Vagina (tissue), 2 donors: Measurements from ENCODE around the gene TERT. TPM values are rescaled to one million over a fixed set of nuclear protein-coding genes. Genes with fewer than 3 reads are reported as not detected.

Source experiments
- DNase-seq, 2 donors: peaks; one replicate each; pipeline ENCODE4 v3.0.0-alpha.2; 2017; ENCODE audit errors: extremely low spot score in 2 of 2
- H3K27ac ChIP-seq: fragments of 200-600 bp; sonication (generic); one replicate; pipeline ENCODE4 v1.5.1; 2019
- H3K27me3 ChIP-seq: fragments of 200-600 bp; sonication (generic); one replicate; pipeline ENCODE4 v1.5.1; 2019
- H3K36me3 ChIP-seq, 2 donors: fragments of 200-600 bp; sonication (generic); one replicate each; pipeline ENCODE4 v1.5.1; 2017 to 2019
- H3K4me1 ChIP-seq: fragments of 200-600 bp; sonication (generic); one replicate; pipeline ENCODE4 v1.5.1; 2019
- H3K4me3 ChIP-seq, 2 donors: fragments of 200-600 bp; sonication (generic); 1 replicate in 1 of 2; 2 replicates in 1 of 2; pipeline ENCODE4 v1.5.1; 2016 to 2019
- H3K9me3 ChIP-seq: fragments of 200-600 bp; sonication (generic); one replicate; pipeline ENCODE4 v1.5.1; 2019
- CTCF ChIP-seq, 3 experiments: fragments of 450-650 bp in 2 of 3; fragments of 200-600 bp in 1 of 3; sonication (generic) in 1 of 3; IDR thresholded peaks; one replicate each; pipeline ENCODE4 v1.5.1; 2017 to 2019; ENCODE audit warnings: antibody characterized with exemption in 3 of 3, mild to moderate bottlenecking in 2 of 3, moderate library complexity in 2 of 3
- POLR2A ChIP-seq, 2 donors: fragments of 450-650 bp; IDR thresholded peaks; one replicate each; pipeline ENCODE4 v1.6.1; 2017; ENCODE audit warnings: antibody characterized with exemption in 2 of 2, mild to moderate bottlenecking in 2 of 2, moderate library complexity in 2 of 2
- POLR2AphosphoS5 ChIP-seq, 2 donors: sonication (generic); formaldehyde crosslinking; IDR thresholded peaks; one replicate each; pipeline ENCODE4 v1.9.0; 2017; ENCODE audit warnings: antibody characterized with exemption in 2 of 2, mild to moderate bottlenecking in 2 of 2, low read depth in 1 of 2; ENCODE audit not compliant: insufficient read depth in 1 of 2
- intact Hi-C: fragments of 100-400 bp; cut with DNase I; formaldehyde crosslinking; loops from one replicate; pipeline ENCODE4 v1.15.1; 2023
- total RNA-seq: library from RNA; depleted of rRNA; stranded (reverse); fragments of >200 nt; gene quantifications from one replicate; pipeline ENCODE4 v1.2.3, GENCODE V29; 2016

TERT gene
- total RNA-seq, 1 donor from 2014 or later: not detected

GRCh38 chr5:1219768-1220100 is 75.1 kb downstream of the TERT start:
- no peaks in the 10 kb centered on the region for H3K36me3 ChIP-seq
- DNase-seq: no peak
- TF ChIP-seq CTCF (IDR thresholded peaks at IDR 0.05): no peak
- no peak for TF ChIP-seq POLR2AphosphoS5 (IDR thresholded peaks at IDR 0.05; ENCODE audit: insufficient read depth in 1 of 2, low read depth in 1 of 2)
- no peak for TF ChIP-seq POLR2A (IDR thresholded peaks at IDR 0.05)
- H3K27ac ChIP-seq: no peak overlapping the region
- intact Hi-C loops: no loop called here
- H3K9me3 ChIP-seq: no peaks in the 10 kb centered on the region
- H3K27me3 ChIP-seq: no peaks in the 10 kb centered on the region
- H3K4me3 ChIP-seq: no peak overlapping the region
- no peaks in the 10 kb centered on the region for H3K4me1 ChIP-seq

- no peaks in the 10 kb centered on the region for H3K27me3 ChIP-seq
- no peak for DNase-seq
Observed at GRCh38 chr5:1219098-1219767, 75.6 kb downstream of the TERT start.

GRCh38 chr5:1218351-1219080 is 76.4 kb downstream of the TERT start:
- H3K4me3 ChIP-seq: no peak overlapping the region
- H3K4me1 ChIP-seq: no peaks in the 10 kb centered on the region
- no peaks in the 10 kb centered on the region for H3K36me3 ChIP-seq
- intact Hi-C loops: no loop called here
- H3K27me3 ChIP-seq: no peaks in the 10 kb centered on the region
- H3K9me3 ChIP-seq: no peaks in the 10 kb centered on the region
- TF ChIP-seq POLR2A (IDR thresholded peaks at IDR 0.05): no peak
- no peak for TF ChIP-seq POLR2AphosphoS5 (IDR thresholded peaks at IDR 0.05; ENCODE audit: insufficient read depth in 1 of 2, low read depth in 1 of 2)
- TF ChIP-seq CTCF (IDR thresholded peaks at IDR 0.05): no peak
- no peak for DNase-seq
- H3K27ac ChIP-seq: no peak overlapping the region

More at GRCh38 chr5:1219098-1219767, 75.6 kb downstream of the TERT start:
- H3K4me3 ChIP-seq: no peak overlapping the region
- no peaks in the 10 kb centered on the region for H3K9me3 ChIP-seq
- intact Hi-C loops: no loop called here
- H3K27ac ChIP-seq: no peak overlapping the region
- no peaks in the 10 kb centered on the region for H3K36me3 ChIP-seq
- TF ChIP-seq CTCF (IDR thresholded peaks at IDR 0.05) (no peak), POLR2AphosphoS5 (IDR thresholded peaks at IDR 0.05; ENCODE audit: insufficient read depth in 1 of 2, low read depth in 1 of 2) (no peak), POLR2A (IDR thresholded peaks at IDR 0.05) (no peak)
- H3K4me1 ChIP-seq: no peaks in the 10 kb centered on the region

- intact Hi-C loops: no loop called here
- Histone ChIP-seq H3K9me3 (no peaks in the 10 kb centered on the region), H3K4me1 (no peaks in the 10 kb centered on the region), H3K27ac (no peak overlapping the region), H3K27me3 (no peaks in the 10 kb centered on the region), H3K4me3 (no peak overlapping the region), H3K36me3 (no peaks in the 10 kb centered on the region)
- DNase-seq: no peak
- TF ChIP-seq CTCF (IDR thresholded peaks at IDR 0.05) (no peak), POLR2AphosphoS5 (IDR thresholded peaks at IDR 0.05; ENCODE audit: insufficient read depth in 1 of 2, low read depth in 1 of 2) (no peak), POLR2A (IDR thresholded peaks at IDR 0.05) (no peak)
Observed at GRCh38 chr5:1217596-1218206, 77.2 kb downstream of the TERT start.

- Histone ChIP-seq H3K27me3 (no peaks in the 10 kb centered on the region), H3K27ac (no peak overlapping the region), H3K9me3 (no peaks in the 10 kb centered on the region), H3K4me3 (no peak overlapping the region), H3K36me3 (no peaks in the 10 kb centered on the region), H3K4me1 (no peaks in the 10 kb centered on the region)
- TF ChIP-seq CTCF (IDR thresholded peaks at IDR 0.05) (no peak), POLR2AphosphoS5 (IDR thresholded peaks at IDR 0.05; ENCODE audit: insufficient read depth in 1 of 2, low read depth in 1 of 2) (no peak), POLR2A (IDR thresholded peaks at IDR 0.05) (no peak)
- no peak for DNase-seq
- intact Hi-C loops: no loop called here
Observed at GRCh38 chr5:1216918-1217295, 78.0 kb downstream of the TERT start.
